Liver (tissue), 9 donors: Measurements from ENCODE around the gene ST14. TPM values are rescaled to one million over a fixed set of nuclear protein-coding genes. Genes with fewer than 3 reads are reported as not detected.

Experiments used
- DNase-seq: peaks from one replicate; pipeline ENCODE4 v3.0.0-alpha.2; 2017; ENCODE audit warnings: low spot score
- H3K27ac ChIP-seq, 2 donors: one replicate each; pipeline ENCODE4 v1.7.0; 2013; ENCODE audit warnings: inconsistent platforms in 2 of 2, low read length in 2 of 2, control low read depth in 1 of 2, low read depth in 1 of 2, mild to moderate bottlenecking in 1 of 2
- H3K27me3 ChIP-seq, 4 donors: one replicate each; pipeline versions ENCODE4 v1.6.1 to v1.7.0; 2013; ENCODE audit warnings: low read length in 3 of 4, inconsistent platforms in 1 of 4, mild to moderate bottlenecking in 1 of 4, moderate library complexity in 1 of 4; ENCODE audit not compliant: control insufficient read depth in 4 of 4, insufficient read depth in 4 of 4
- H3K36me3 ChIP-seq, 4 donors: one replicate each; pipeline versions ENCODE4 v1.6.1 to v1.7.0; 2013; ENCODE audit warnings: low read length in 3 of 4, mild to moderate bottlenecking in 3 of 4, low read depth in 1 of 4, moderate library complexity in 1 of 4; ENCODE audit not compliant: control insufficient read depth in 4 of 4, insufficient read depth in 3 of 4
- H3K4me1 ChIP-seq, 4 donors: one replicate each; pipeline versions ENCODE4 v1.6.1 to v1.7.0; 2013; ENCODE audit warnings: low read length in 3 of 4, mild to moderate bottlenecking in 3 of 4, moderate library complexity in 1 of 4; ENCODE audit not compliant: control insufficient read depth in 4 of 4, insufficient read depth in 4 of 4
- H3K4me3 ChIP-seq, 3 donors: one replicate each; pipeline versions ENCODE4 v1.6.1 to v1.7.0; 2013; ENCODE audit warnings: low read length in 3 of 3, control low read depth in 1 of 3, low read depth in 1 of 3, mild to moderate bottlenecking in 1 of 3
- H3K9ac ChIP-seq, 2 donors: one replicate each; pipeline ENCODE4 v1.7.0; 2013; ENCODE audit warnings: low read length in 2 of 2, mild to moderate bottlenecking in 2 of 2, moderate library complexity in 2 of 2, control low read depth in 1 of 2, low read depth in 1 of 2
- H3K9me3 ChIP-seq, 4 donors: one replicate each; pipeline versions ENCODE4 v1.6.1 to v1.7.0; 2013; ENCODE audit warnings: low read length in 3 of 4; ENCODE audit not compliant: control insufficient read depth in 4 of 4
- ATF3 ChIP-seq: IDR thresholded peaks from 2 replicates; pipeline ENCODE4 v1.6.1; 2016; ENCODE audit warnings: antibody characterized with exemption
- GABPA ChIP-seq, 2 donors: IDR thresholded peaks in 1 of 2; conservative IDR thresholded peaks in 1 of 2; 2 replicates each; pipeline ENCODE4 v1.6.1; 2016; ENCODE audit warnings: antibody characterized with exemption in 2 of 2, mild to moderate bottlenecking in 1 of 2, moderate library complexity in 1 of 2
- JUND ChIP-seq, 2 donors: IDR thresholded peaks; 2 replicates each; pipeline ENCODE4 v1.6.1; 2016; ENCODE audit warnings: antibody characterized with exemption in 2 of 2
- MAX ChIP-seq: IDR thresholded peaks from 2 replicates; pipeline ENCODE4 v1.6.1; 2016; ENCODE audit warnings: antibody characterized with exemption
- NR2F2 ChIP-seq: IDR thresholded peaks from 2 replicates; pipeline ENCODE4 v1.6.1; 2016; ENCODE audit warnings: antibody characterized with exemption
- RAD21 ChIP-seq, 2 donors: IDR thresholded peaks; 2 replicates each; pipeline ENCODE4 v1.6.1; 2016; ENCODE audit warnings: antibody characterized with exemption in 2 of 2, mild to moderate bottlenecking in 2 of 2
- REST ChIP-seq: IDR thresholded peaks from 2 replicates; pipeline ENCODE4 v1.6.1; 2016; ENCODE audit warnings: antibody characterized with exemption, mild to moderate bottlenecking
- RXRA ChIP-seq, 2 donors: IDR thresholded peaks; 2 replicates each; pipeline ENCODE4 v1.6.1; 2017 to 2018; ENCODE audit warnings: antibody characterized with exemption in 2 of 2, mild to moderate bottlenecking in 1 of 2
- SP1 ChIP-seq: IDR thresholded peaks from 2 replicates; pipeline ENCODE4 v1.6.1; 2018; ENCODE audit warnings: antibody characterized with exemption, mild to moderate bottlenecking
- YY1 ChIP-seq: IDR thresholded peaks from 2 replicates; pipeline ENCODE4 v1.6.1; 2016; ENCODE audit warnings: antibody characterized with exemption, mild to moderate bottlenecking
- ZBTB33 ChIP-seq: IDR thresholded peaks from 2 replicates; pipeline ENCODE4 v1.6.1; 2016; ENCODE audit warnings: antibody characterized with exemption
- WGBS: extraction: QIAGEN DNeasy Blood & Tissue Kit; methylation state at CpG from one replicate; pipeline ENCODE4 v1.1.7; 2013; 5-methylcytosine and 5-hydroxymethylcytosine counted together
- polyA plus RNA-seq, 2 donors: library from polyadenylated mRNA; stranded (reverse) in 1 of 2; unstranded in 1 of 2; fragments of 200-250 nt in 1 of 2; fragments of >200 nt in 1 of 2; fragmentation: Nextera tagmentation in 1 of 2; extraction: Ambion mirVana in 1 of 2; gene quantifications; one replicate each; pipeline versions ENCODE4 v1.2.1 to v1.2.3, GENCODE V29; 2013 to 2015
- total RNA-seq, 2 donors: library from RNA; depleted of rRNA; stranded (reverse); fragments of >200 nt; gene quantifications; one replicate each; pipeline ENCODE4 v1.2.3, GENCODE V29; 2014
- donor health status: healthy.
- donor health status: healthy.
- donor health status: healthy.
- donor health status: healthy.
- donor health status: healthy.

ST14 gene
- total and polyA plus RNA-seq, 4 donors = 2.8 to 5.9 (median 4.5) TPM

GRCh38 chr11:130133716-130134115, 25.9 kb upstream of the ST14 start (continued):
- TF ChIP-seq ZBTB33 (no peak), RAD21 (IDR thresholded peaks at IDR 0.05) (no peak)

- Histone ChIP-seq H3K4me3 (no peak overlapping the region), H3K27ac (no peak overlapping the region), H3K4me1 (no peaks in the 10 kb centered on the region), H3K27me3 (no peaks in the 10 kb centered on the region), H3K9me3 (no peaks in the 10 kb centered on the region), H3K9ac (no peak overlapping the region), H3K36me3 (peaks cover 1 to 52% (median 43%) of the 10 kb centered on the region in 4 donors)
- WGBS = 87% methylated on average over 7 of the region's 7 CpGs
- no peak for TF ChIP-seq NR2F2
- no peak for TF ChIP-seq YY1
- TF ChIP-seq REST = no peak
- TF ChIP-seq GABPA (IDR thresholded peaks at IDR 0.05 in 1 of 2, conservative IDR thresholded peaks at IDR 0.05 in 1 of 2) = no peak
- TF ChIP-seq JUND (IDR thresholded peaks at IDR 0.05) = no peak
- no peak for TF ChIP-seq ATF3
- TF ChIP-seq MAX = no peak
- no peak for TF ChIP-seq ZBTB33
- DNase-seq = no peak
These were observed 23.5 kb upstream of the ST14 start for GRCh38 chr11:130136107-130136506.

- no peak overlapping the region for H3K27ac ChIP-seq
- 94% methylated on average over 9 of the region's 9 CpGs for WGBS
These were observed 21.6 kb upstream of the ST14 start for GRCh38 chr11:130137999-130138398.

More at GRCh38 chr11:130137999-130138398, 21.6 kb upstream of the ST14 start:
- no peak for DNase-seq
- Histone ChIP-seq H3K9ac (no peak overlapping the region), H3K27me3 (no peaks in the 10 kb centered on the region), H3K36me3 (peaks cover 3 to 56% (median 42%) of the 10 kb centered on the region in 4 donors), H3K9me3 (no peaks in the 10 kb centered on the region), H3K4me1 (peaks cover 0 to 13% (median 8%) of the 10 kb centered on the region in 4 donors), H3K4me3 (no peak overlapping the region)
- TF ChIP-seq SP1 = no peak
- TF ChIP-seq RXRA (IDR thresholded peaks at IDR 0.05) = no peak
- TF ChIP-seq MAX = no peak
- no peak for TF ChIP-seq REST
- no peak for TF ChIP-seq NR2F2
